GM23248 (cell line): ENCODE data around the gene THNSL1. TPM values are rescaled to one million over a fixed set of nuclear protein-coding genes. Genes with fewer than 3 reads are reported as not detected.

Experiments used
- DNase-seq: peaks from one replicate; pipeline ENCODE4 v3.0.0-alpha.2; 2015
- H2AFZ ChIP-seq: fragments of 200-600 bp; sonication (generic); 2 replicates; pipeline ENCODE4 v1.6.1; 2016; ENCODE audit warnings: antibody characterized with exemption
- H3F3A ChIP-seq: fragments of 200-600 bp; sonication (generic); 2 replicates; pipeline ENCODE4 v1.6.1; 2016; ENCODE audit warnings: mild to moderate bottlenecking, antibody characterized with exemption, mixed run types; ENCODE audit not compliant: insufficient read depth
- H3K27ac ChIP-seq: fragments of 200-600 bp; sonication (generic); 2 replicates; pipeline ENCODE4 v1.5.1; 2016; ENCODE audit warnings: mild to moderate bottlenecking
- H3K27me3 ChIP-seq: fragments of 200-600 bp; sonication (generic); replicated peaks from 2 replicates; pipeline ENCODE4 v1.6.1; 2016; ENCODE audit warnings: mild to moderate bottlenecking; ENCODE audit not compliant: insufficient read depth
- H3K36me3 ChIP-seq: fragments of 200-600 bp; sonication (generic); 2 replicates; pipeline ENCODE4 v1.6.1; 2016; ENCODE audit warnings: low read depth, mild to moderate bottlenecking
- H3K4me1 ChIP-seq: fragments of 200-600 bp; sonication (generic); 2 replicates; pipeline ENCODE4 v1.6.1; 2016; ENCODE audit warnings: mild to moderate bottlenecking; ENCODE audit not compliant: insufficient read depth
- H3K4me2 ChIP-seq: fragments of 200-600 bp; sonication (generic); one replicate; pipeline ENCODE4 v1.6.1; 2016; ENCODE audit warnings: mild to moderate bottlenecking; ENCODE audit not compliant: unreplicated experiment
- H3K4me3 ChIP-seq: fragments of 200-600 bp; sonication (generic); 2 replicates; pipeline ENCODE4 v1.5.1; 2016; ENCODE audit warnings: mild to moderate bottlenecking
- H3K79me2 ChIP-seq: fragments of 200-600 bp; sonication (generic); 2 replicates; pipeline ENCODE4 v1.6.1; 2016; ENCODE audit warnings: mild to moderate bottlenecking; ENCODE audit not compliant: insufficient read depth
- H3K9ac ChIP-seq: fragments of 200-600 bp; sonication (generic); 2 replicates; pipeline ENCODE4 v1.6.1; 2016; ENCODE audit warnings: mild to moderate bottlenecking
- H3K9me2 ChIP-seq: fragments of 200-600 bp; sonication (generic); 2 replicates; pipeline ENCODE4 v1.6.1; 2016; ENCODE audit warnings: mixed run types, mild to moderate bottlenecking, moderate library complexity; ENCODE audit not compliant: insufficient read depth
- H3K9me3 ChIP-seq: fragments of 200-600 bp; sonication (generic); one replicate; pipeline ENCODE4 v1.6.1; 2017; ENCODE audit warnings: low read depth
- H4K20me1 ChIP-seq: fragments of 200-600 bp; sonication (generic); 2 replicates; pipeline ENCODE4 v1.6.0; 2016; ENCODE audit not compliant: insufficient read depth
- EZH2 ChIP-seq: fragments of 200-600 bp; sonication (generic); IDR thresholded peaks from 2 replicates; pipeline ENCODE4 v1.6.1; 2018; ENCODE audit warnings: antibody characterized with exemption, mild to moderate bottlenecking; ENCODE audit not compliant: insufficient read depth, poor library complexity, severe bottlenecking
- EZH2phosphoT487 ChIP-seq: fragments of 200-600 bp; sonication (generic); IDR thresholded peaks from 2 replicates; pipeline ENCODE4 v1.6.1; 2018; ENCODE audit warnings: antibody characterized with exemption, moderate library complexity, mild to moderate bottlenecking, low read depth; ENCODE audit not compliant: insufficient read depth
- WGBS, 2 experiments: methylation state at CpG; one replicate each; pipeline ENCODE4 v1.1.6; 2015 to 2017; ENCODE audit warnings: low lambda C conversion rate in 2 of 2, low coverage in 1 of 2; ENCODE audit errors: missing lambda C conversion rate in 2 of 2; 5-methylcytosine and 5-hydroxymethylcytosine counted together
- in situ Hi-C: fragments of 300-500 bp; cut with MboI; formaldehyde crosslinking; loops from 2 replicates; pipeline ENCODE4 v1.15.0; 2020
- polyA plus RNA-seq: library from polyadenylated mRNA; unstranded; fragments of >200 nt; fragmentation: Nextera tagmentation; extraction: Ambion mirVana; gene quantifications from 2 replicates; pipeline ENCODE4 v1.2.1, GENCODE V29; 2016
- total RNA-seq: library from RNA; depleted of rRNA; stranded (reverse); fragments of >200 nt; shearing (Covaris generic); gene quantifications from 2 replicates; pipeline ENCODE4 v1.2.3, GENCODE V29; 2014

Gene THNSL1
- total and polyA plus RNA-seq, 2 experiments from 2014 or later: 3.0 to 5.2 TPM

- Histone ChIP-seq H4K20me1 (no peaks in the 10 kb centered on the region), H3F3A (peaks cover 7% of the 10 kb centered on the region), H3K4me2 (peak overlapping the region; percentile 8), H3K27ac (peak overlapping the region; percentile 20), H3K9me2 (no peaks in the 10 kb centered on the region), H3K4me1 (peaks cover 17% of the 10 kb centered on the region), H2AFZ (0 out of 2 replicates have a peak overlapping the region, but pooled peaks have one; percentile 2), H3K79me2 (no peaks in the 10 kb centered on the region), H3K36me3 (no peaks in the 10 kb centered on the region), H3K9ac (peak overlapping the region; percentile 8; the same call in 1 of the 2 replicates), H3K27me3 (no peaks in the 10 kb centered on the region), H3K9me3 (no peaks in the 10 kb centered on the region), H3K4me3 (no peak overlapping the region)
- WGBS, 2 experiments: 11 to 16% methylated on average over 2 of the region's 2 CpGs
- in situ Hi-C loops: no loop called here
- TF ChIP-seq EZH2 (no peak), EZH2phosphoT487 (no peak)
- peak; percentile 47 for DNase-seq
Observed at GRCh38 chr10:24969841-24970281, 46.6 kb upstream of the THNSL1 start.

DNA sequence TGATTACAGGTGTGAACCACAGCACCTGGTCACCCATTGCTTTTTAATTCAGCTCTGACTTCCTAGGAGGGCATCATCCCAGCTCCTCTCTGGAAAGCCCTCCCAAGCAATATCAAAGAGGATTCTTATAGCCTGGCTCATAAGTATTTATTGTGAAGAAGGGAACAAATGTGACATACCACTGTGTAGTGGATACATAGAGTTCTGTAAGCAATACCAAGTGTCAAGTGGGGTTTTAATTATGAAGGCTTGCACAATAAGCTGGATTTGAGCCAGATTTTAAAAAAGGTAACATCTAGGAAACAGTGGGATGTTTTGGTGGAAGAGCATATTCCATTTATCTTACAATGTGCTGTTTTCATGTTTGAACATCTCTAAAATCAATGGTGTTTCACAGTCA lies 45.0 kb upstream of the THNSL1 start:
- Histone ChIP-seq H3K4me2 (no peak overlapping the region), H2AFZ (no peak overlapping the region), H3F3A (peaks cover 12% of the 10 kb centered on the region), H3K4me1 (peaks cover 27% of the 10 kb centered on the region), H3K9me2 (no peaks in the 10 kb centered on the region), H3K27ac (no peak overlapping the region), H3K9ac (no peak overlapping the region), H3K79me2 (no peaks in the 10 kb centered on the region), H3K27me3 (no peaks in the 10 kb centered on the region), H4K20me1 (no peaks in the 10 kb centered on the region), H3K4me3 (no peak overlapping the region), H3K9me3 (no peaks in the 10 kb centered on the region), H3K36me3 (no peaks in the 10 kb centered on the region)
- no peak for DNase-seq
- in situ Hi-C loops: no loop called here
- TF ChIP-seq EZH2phosphoT487: no peak
- TF ChIP-seq EZH2: no peak

- in situ Hi-C loops: no loop called here
- H3K27ac ChIP-seq: no peak overlapping the region
- peaks cover 12% of the 10 kb centered on the region for H3F3A ChIP-seq
- H3K4me1 ChIP-seq: peaks cover 27% of the 10 kb centered on the region
- peak overlapping the region; percentile 11; the same call in 1 of the 2 replicates for H2AFZ ChIP-seq
- H3K9me3 ChIP-seq: no peaks in the 10 kb centered on the region
- H3K4me2 ChIP-seq: no peak overlapping the region
- WGBS, 2 experiments: 67 to 70% methylated on average over 5 of the region's 5 CpGs
- TF ChIP-seq EZH2phosphoT487 (no peak), EZH2 (no peak)
- no peak overlapping the region for H3K9ac ChIP-seq
- no peak for DNase-seq
- no peaks in the 10 kb centered on the region for H4K20me1 ChIP-seq
- no peaks in the 10 kb centered on the region for H3K36me3 ChIP-seq
- H3K9me2 ChIP-seq: no peaks in the 10 kb centered on the region
- no peaks in the 10 kb centered on the region for H3K79me2 ChIP-seq
- H3K4me3 ChIP-seq: no peak overlapping the region
- no peaks in the 10 kb centered on the region for H3K27me3 ChIP-seq
Observed at GRCh38 chr10:24973163-24973562, 43.2 kb upstream of the THNSL1 start.

DNA sequence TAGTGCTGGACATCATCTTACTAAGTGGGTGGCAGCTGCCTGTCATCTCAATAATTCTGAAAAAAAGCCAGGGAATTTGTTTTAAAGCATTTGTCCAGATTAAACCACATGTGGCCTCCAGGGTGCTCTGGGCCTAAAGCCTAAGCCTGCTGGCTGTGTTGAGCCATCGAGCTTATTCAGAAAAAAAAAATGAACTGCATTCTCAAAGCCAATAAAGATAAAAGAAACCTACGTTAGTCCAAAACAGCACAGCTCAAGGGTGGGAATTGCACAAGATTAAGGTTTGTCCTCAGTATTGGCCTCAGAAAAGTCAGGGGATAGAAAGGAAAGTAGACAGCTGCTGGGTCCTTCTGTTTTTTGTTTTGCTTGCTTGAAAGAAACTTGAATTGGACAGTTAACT lies 41.4 kb upstream of the THNSL1 start:
- WGBS, 2 experiments: 0% methylated on average over 2 of the region's 2 CpGs
- Histone ChIP-seq H3K9ac (peak overlapping the region; percentile 33), H3K9me2 (no peaks in the 10 kb centered on the region), H3K27me3 (no peaks in the 10 kb centered on the region), H3F3A (peaks cover 12% of the 10 kb centered on the region), H2AFZ (peak overlapping the region; percentile 60), H3K4me1 (peaks cover 22% of the 10 kb centered on the region), H3K36me3 (no peaks in the 10 kb centered on the region), H3K4me3 (peak overlapping the region; percentile 34), H3K27ac (peak overlapping the region; percentile 66), H4K20me1 (no peaks in the 10 kb centered on the region), H3K4me2 (peak overlapping the region; percentile 74), H3K9me3 (no peaks in the 10 kb centered on the region), H3K79me2 (no peaks in the 10 kb centered on the region)
- TF ChIP-seq EZH2 (no peak), EZH2phosphoT487 (no peak)
- DNase-seq: peak; percentile 90
- in situ Hi-C loops: no loop called here

- no peak for TF ChIP-seq EZH2phosphoT487
- TF ChIP-seq EZH2: no peak
- no peak for DNase-seq
- in situ Hi-C loops: no loop called here
Observed at GRCh38 chr10:24979685-24980084, 36.7 kb upstream of the THNSL1 start.

More at GRCh38 chr10:24979685-24980084, 36.7 kb upstream of the THNSL1 start:
- Histone ChIP-seq H3K36me3 (no peaks in the 10 kb centered on the region), H4K20me1 (no peaks in the 10 kb centered on the region), H3K9me3 (no peaks in the 10 kb centered on the region), H3F3A (peaks cover 23% of the 10 kb centered on the region), H3K27ac (no peak overlapping the region), H3K79me2 (no peaks in the 10 kb centered on the region), H3K4me1 (peaks cover 31% of the 10 kb centered on the region), H2AFZ (no peak overlapping the region), H3K9me2 (no peaks in the 10 kb centered on the region), H3K27me3 (no peaks in the 10 kb centered on the region), H3K4me3 (no peak overlapping the region), H3K4me2 (no peak overlapping the region), H3K9ac (no peak overlapping the region)
- 94 to 100% methylated on average over 4 of the region's 4 CpGs for WGBS, 2 experiments
